NCI-H2227 treated with DMSO at 0.1 percent for 48 hours (cell line): ENCODE measurements around the gene PACS1.
"Not testable (repeated sequence)": the region's sequence is repeated elsewhere in the genome, so short reads cannot be mapped to it uniquely, and the experiment has no call there.

ENCODE experiments used
- DNase-seq: peaks from one replicate; lab custom pipeline; 2025; lab: John Stamatoyannopoulos, UW

Gene PACS1

DNA sequence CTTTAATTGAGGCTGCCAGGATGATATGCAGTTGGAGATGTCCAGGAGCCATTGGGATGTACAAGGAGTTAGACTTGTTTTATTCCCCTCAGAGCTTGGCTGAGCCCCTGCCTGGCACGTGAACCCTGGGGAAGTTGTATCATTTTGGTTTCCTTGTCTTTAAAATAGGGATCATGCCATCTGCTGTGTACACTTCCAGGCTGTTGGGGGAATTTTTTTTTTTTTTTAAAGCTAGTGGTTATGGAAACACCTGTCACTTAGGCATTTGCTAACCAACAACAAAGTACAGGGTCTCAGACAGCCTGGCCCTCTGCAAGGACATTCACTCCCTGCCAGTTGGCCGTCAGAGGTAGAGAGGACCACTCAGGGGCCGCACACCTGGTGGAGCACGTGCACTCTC lies 189.9 kb downstream of the PACS1 start:
- no peak for DNase-seq

DNA sequence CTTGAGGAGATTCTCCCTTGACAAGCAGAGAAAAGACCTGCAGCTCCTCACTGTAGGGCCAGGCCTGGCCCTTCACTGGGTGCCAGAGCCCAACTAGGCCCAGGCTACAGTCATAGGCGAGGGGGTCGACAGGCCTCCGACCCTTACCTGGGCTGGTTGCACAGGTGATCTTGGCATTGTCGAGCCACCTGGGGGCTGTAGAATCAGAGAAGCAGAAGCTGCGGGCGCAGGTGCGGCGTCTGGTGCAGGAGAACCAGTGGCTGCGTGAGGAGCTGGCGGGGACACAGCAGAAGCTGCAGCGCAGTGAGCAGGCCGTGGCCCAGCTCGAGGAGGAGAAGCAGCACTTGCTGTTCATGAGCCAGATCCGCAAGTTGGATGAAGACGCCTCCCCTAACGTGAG lies 191.5 kb downstream of the PACS1 start:
- no peak for DNase-seq

DNA sequence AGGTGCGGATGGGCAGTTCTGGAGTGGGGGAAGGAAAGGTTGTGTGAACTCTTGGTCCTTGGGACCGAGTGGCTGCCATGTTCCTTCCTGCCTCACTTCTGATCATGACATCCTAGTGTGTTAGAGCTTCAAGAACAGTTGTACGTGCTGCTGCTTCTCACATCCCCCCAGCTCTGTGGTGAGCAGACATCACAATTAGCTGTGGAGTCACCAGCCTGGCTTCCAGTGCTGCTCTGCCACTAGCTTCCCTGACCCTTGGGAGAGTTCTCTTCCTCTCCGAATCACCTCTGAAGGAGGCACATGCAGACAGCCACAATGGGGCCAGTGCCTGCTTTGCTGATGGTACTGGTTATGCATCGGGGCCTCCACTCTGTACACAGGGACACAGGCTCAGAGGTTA lies 192.1 kb downstream of the PACS1 start:
- DNase-seq = no peak

DNA sequence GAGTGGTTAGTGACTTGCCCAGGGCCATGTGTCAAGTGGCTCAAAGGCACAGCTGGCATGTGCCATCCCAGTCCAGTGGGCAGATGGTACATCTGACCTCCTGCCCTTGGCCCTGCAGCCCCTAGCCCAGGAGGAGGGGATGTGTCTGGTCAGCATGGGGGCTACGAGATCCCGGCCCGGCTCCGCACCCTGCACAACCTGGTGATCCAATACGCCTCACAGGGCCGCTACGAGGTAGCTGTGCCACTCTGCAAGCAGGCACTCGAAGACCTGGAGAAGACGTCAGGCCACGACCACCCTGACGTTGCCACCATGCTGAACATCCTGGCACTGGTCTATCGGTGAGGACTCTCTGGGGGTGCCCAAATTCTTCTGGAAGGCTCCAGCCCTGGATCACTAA lies 192.6 kb downstream of the PACS1 start:
- no peak for DNase-seq

DNA sequence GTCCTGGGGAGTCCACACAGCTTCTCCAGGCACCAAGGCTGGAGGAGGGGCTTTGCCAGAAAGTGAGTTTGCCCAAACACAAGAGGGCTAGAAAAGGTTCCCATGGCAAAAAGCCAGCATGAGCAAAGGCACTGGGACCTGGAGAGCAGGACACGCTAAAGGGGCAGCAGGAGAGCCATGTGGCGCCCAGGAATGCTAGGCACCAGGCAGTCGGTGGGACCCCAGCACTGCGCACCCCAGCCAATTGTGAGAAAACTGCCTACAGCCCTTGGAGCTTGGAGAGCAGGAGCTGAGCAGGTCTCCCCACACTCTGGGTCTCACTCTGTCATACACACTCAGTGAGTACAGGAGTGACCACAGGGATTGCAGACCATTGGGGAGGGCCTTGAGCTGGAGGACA lies 193.2 kb downstream of the PACS1 start:
- no peak for DNase-seq

DNA sequence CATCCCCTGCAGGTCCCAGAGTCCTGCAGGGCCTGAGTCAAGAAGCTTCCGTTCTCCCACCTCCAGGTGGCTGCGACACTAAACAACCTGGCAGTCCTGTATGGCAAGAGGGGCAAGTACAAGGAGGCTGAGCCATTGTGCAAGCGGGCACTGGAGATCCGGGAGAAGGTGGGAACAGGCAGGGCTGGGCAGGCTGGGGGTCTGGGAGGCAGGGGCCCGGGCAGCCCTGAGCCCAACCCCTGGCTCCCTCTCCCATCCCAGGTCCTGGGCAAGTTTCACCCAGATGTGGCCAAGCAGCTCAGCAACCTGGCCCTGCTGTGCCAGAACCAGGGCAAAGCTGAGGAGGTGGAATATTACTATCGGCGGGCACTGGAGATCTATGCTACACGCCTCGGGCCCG lies 193.7 kb downstream of the PACS1 start:
- no peak for DNase-seq

DNA sequence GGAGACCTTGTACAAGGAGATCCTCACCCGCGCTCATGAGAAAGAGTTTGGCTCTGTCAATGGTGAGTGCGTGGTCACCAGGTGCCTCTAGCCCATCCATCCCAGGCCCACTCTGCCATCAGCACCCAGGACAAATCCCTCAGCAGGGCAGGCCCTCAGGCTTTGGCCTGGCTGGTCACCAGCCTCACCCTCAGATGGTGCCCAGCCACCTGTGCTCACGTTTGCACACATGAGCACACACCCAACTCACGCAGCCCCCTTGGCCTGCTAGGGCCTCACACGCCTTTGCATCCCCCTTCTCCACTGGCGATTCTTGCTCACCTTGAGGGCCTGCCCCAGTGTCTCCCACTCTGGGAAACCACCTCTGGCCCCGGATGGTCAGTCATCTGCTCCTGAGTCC lies 194.3 kb downstream of the PACS1 start:
- no peak for DNase-seq

DNA sequence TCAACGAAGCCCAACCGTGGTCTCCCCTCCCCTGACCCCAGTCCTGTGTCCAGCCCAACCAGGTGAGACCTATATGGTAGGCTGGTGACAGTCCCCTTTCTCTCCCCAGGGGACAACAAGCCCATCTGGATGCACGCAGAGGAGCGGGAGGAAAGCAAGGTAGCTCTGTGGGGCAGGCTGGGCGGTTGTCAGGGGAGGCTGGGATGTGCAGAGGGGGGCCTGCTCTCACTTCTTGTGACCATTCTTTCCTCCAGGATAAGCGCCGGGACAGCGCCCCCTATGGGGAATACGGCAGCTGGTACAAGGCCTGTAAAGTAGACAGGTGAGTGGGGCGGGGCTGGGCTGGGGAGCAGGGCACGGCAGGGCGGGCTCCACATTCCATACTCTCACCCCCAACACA lies 194.8 kb downstream of the PACS1 start:
- DNase-seq = no peak

DNA sequence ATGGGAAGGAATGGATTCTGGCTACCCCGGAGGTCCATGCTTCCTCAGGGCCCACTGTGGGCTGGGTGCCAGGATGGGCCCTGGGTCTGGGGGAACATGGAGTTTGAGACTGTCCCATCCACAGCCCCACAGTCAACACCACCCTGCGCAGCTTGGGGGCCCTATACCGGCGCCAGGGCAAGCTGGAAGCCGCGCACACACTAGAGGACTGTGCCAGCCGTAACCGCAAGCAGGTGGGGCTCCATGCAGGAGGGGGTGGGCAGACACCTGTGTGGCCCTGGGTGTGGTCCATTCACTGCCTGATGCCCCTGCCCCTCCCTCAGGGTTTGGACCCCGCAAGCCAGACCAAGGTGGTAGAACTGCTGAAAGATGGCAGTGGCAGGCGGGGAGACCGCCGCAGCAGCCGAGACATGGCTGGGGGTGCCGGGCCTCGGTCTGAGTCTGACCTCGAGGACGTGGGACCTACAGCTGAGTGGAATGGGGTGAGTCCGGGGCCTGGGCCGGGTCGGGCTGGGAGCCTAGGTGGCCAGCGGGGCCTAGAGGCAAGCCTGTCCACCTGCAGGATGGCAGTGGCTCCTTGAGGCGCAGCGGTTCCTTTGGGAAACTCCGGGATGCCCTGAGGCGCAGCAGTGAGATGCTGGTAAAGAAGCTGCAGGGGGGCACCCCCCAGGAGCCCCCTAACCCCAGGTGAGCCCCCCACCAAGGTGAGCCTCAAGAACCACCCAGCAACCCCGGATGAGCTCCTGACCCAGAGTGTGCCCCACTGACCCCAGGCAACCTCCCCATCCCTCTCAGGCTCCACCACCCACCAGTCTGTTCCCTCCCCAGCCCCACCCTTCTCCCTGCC lies 195.7 kb downstream of the PACS1 start:
- no peak for DNase-seq

DNA sequence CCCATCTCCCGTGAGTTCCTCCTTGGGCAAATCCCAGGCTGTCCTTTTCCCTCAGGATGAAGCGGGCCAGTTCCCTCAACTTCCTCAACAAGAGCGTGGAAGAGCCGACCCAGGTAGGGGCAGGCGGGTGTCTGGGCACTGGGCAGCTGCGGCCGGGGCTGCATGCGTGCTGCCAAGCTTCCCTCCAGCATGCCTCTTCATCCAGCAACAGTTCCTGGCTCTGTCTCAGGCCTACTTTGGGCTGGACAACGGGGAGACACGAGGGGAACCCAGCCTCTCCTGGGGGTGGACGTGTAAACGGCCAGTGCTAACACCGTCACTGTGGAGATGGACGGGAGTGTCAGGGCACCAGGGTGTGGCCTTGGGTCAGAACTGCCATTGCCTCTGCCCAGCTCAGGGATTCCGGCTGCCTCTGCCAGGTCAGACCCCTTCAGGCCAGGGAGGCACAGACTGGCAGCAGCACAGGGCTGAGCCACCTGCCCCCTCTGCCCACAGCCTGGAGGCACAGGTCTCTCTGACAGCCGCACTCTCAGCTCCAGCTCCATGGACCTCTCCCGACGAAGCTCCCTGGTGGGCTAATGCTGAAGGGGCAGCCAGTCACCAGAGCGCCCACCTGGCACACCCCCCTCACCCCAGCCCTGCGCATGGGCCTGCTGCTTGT lies 196.4 kb downstream of the PACS1 start:
- no peak for DNase-seq

DNA sequence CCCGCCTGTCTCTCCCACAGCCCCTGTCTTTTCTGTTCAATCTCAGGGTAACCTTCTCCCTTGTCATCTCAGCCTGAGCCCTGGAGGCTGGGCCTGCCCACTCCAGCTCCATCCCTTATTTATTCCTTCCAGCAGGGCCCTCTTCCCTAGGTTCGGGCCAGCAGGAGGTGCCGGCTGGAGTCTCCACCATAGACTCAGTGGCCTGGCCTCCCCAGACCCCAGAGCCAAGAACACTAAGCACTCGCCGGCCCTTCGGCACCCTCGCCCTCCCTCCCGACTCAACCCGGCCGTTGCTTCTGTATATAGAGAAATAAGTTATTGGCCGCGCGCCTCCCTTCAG lies 196.9 kb downstream of the PACS1 start:
- no peak for DNase-seq

DNA sequence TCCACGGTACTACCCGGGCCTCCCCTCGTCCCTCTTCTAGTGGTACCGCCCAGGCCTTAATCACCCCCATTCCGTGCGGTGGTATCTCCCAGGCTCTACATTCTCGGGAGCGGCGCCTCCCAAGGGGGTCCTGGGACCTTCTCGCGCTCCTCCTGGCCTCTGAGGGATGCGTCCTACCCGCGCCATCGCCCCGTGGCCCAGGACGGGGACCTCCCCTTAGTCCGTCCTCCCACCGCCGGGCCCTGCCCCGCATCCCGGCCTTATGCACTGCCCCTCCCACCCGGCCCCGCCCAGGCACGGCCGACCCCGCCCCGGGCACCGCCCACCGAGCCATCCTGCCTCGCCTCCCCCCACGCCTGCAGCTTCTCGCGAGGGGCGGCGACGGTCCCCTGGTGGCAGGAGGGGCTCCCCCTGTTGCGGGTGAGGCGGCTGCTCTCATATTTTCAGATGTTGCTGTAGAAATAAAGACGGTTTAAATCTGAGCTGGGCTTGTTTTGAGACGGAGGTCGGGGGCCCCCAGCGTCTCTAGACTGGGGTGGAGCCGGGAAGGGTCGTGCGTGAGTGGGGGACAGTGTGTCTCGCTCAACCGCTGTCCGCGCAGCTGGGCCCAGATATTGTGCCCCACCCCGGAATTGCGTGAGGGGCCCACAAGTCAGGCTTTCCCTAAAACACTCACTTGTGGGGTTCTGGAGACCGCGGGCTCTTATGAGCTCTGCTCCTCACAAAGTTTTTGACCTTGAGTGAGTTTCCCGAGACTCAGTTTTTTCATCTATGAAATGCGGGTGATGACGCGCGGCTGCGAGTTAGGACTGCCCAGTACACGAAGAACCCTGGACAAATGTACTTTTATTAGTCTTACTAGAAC lies 197.5 kb downstream of the PACS1 start:
- DNase-seq = peak; percentile 91

DNA sequence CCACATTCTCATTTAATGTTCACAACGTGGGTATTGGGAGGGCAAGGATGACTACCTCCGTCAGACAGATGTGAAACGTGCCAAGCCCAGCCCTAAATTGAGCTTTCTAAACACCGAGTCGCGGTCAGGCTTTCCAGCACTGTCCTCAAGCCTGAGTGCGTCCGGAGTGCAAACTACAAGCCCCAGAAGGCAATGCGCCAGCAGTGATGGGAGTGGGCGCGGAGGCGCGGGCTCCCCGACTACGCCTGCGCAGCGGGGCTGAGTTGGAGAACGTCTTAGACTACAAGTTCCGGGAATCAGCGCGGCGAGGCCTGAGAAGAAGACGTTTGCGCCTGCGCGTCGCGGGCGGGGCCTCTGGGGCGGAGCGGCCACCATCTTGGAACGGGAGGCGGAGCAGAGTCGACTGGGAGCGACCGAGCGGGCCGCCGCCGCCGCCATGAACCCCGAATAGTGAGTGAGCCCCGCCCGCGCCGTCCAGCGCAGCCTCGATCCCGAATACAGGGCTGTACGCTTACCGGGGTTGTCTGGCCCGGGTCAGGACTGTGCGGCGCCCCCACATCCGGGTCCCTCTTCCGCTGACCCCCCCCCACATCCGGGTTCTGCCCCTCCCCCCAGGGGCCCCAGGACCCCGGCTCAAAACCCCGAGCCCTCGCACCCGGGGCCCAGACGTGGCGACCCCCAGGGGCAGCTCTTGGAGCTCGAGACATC lies 198.3 kb downstream of the PACS1 start, which contains the start of gene RAB1B:
Gene RAB1B, plus strand, starts transcription at position 396 of the 708 bp plus-strand sequence. Its CDS starts 41 bp downstream, at position 437.
- peak; percentile 98 for DNase-seq

DNA sequence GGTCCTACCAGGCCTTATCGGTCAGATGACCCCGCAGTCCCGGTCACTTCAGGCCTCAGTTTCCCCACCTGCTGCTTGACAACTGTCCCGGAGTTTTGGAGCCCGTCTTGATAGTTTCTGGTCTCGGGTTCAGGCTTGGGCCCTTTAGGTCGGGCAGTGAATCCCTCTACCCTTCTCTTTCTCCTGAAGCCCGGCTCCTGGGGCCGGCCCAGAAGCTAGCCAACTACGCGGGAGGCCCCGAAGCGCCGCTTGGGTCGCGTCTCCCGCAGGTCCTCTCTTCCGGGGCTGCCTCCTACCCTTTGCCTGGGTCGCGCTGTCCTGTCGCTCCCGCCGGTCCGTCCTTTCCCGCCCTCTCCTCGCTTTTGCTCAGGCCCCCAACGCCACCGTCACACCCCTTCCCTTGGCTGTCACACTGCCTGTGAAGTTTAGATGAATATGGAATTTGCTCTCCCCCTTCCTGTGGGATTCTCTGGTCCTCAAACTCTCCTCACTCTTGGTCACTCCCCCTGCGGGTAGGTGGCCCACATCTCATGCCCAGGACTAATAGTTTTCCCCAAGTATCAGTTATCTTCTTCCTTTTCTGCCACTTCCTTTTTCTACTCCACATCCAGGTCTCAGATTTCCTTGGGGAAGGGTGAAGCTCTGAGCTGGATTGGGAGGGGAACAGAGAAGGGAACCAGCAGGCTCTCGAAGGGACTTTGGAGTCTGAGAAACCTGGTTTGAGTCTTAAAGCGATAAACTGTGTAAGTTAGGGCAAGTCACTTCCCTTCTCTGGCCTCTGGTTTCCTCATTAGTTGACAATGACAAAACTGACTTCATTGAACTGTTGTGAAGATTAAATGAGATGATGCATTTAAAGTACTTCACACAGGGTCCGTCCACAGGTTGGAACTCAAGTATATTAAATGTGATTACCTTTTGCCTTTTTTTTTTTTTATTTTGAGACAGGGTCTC lies 199.2 kb downstream of the PACS1 start:
- no peak for DNase-seq

DNA sequence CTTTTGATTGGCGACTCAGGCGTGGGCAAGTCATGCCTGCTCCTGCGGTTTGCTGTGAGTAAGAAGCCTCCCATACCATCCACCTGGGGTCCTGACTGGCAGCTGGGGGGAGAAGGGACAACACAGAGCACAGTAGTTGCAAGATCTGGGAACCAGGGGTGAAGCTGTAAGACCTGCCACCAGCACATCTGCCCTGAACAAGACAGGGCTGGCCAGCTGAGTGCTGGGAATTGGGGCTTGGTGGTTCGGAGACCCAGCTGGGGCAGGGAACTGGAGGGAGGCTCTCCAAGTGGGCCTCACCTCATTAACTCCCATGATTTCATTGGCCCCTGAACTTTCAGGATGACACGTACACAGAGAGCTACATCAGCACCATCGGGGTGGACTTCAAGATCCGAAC lies 201.7 kb downstream of the PACS1 start:
- no peak for DNase-seq

DNA sequence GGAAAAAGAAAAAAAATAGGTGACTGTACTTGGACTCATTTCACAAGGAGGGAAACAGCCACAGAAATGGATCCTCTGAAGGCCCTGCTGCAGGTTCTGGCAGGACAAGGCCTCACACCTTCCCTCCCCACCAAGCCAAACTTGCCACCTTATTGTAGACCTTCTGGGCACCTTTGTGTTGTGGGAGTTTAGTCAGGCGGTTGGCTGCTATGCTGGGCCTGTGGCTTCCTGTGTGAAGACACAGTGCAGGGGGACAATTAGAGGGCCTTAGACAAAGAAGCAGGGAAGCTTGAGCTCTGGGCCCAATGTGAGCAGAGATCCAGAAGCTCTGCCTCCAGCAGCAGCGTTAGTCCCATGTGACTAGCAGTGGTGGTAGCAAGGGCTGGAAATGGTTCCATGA lies 202.5 kb downstream of the PACS1 start:
- no peak for DNase-seq

DNA sequence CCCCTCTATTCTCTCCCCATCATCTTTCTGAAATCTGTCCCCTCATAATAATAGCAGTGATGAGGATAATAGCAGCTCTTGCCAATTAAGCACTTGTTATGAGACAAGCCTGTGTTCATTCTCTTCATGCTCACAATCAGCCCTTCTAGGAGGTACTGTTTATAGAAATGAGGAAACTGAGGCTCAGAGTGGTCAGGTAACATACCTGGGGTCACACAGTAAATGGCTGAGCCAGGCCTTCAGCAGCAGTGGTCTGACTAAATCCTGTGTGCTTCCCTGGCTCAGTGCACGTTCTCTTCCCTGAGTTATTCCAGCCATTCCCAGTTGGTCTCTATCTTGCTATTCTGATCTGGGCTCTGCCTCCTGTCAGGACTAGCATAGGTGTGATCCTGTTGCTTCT lies 204.1 kb downstream of the PACS1 start:
- DNase-seq = no peak

DNA sequence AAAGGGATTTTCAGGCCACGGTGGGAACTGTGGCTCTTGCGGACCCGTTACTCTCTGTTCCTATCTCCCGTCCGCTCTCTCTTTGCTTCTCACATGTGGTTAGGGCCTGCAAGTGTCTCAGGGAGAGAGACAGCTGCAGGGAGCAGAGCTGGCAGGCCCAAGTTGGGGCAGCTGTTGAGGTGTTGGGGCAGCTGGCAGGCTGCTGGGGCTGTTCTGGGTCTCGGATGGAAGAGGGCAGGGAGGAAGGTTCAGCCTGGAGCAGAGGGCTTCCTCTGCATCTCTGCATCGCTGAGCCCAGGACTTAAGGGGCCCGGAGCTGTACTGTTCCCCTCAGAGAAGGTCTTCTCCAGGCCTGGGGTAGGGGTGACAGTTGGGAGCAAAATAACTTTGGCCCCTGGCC lies 205.3 kb downstream of the PACS1 start:
- DNase-seq = no peak

DNA sequence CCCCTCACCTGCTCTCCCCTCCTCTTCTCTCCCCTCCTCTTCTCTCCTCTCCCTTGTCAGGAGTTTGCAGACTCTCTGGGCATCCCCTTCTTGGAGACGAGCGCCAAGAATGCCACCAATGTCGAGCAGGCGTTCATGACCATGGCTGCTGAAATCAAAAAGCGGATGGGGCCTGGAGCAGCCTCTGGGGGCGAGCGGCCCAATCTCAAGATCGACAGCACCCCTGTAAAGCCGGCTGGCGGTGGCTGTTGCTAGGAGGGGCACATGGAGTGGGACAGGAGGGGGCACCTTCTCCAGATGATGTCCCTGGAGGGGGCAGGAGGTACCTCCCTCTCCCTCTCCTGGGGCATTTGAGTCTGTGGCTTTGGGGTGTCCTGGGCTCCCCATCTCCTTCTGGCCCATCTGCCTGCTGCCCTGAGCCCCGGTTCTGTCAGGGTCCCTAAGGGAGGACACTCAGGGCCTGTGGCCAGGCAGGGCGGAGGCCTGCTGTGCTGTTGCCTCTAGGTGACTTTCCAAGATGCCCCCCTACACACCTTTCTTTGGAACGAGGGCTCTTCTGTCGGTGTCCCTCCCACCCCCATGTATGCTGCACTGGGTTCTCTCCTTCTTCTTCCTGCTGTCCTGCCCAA lies 206.0 kb downstream of the PACS1 start:
- DNase-seq = no peak

DNA sequence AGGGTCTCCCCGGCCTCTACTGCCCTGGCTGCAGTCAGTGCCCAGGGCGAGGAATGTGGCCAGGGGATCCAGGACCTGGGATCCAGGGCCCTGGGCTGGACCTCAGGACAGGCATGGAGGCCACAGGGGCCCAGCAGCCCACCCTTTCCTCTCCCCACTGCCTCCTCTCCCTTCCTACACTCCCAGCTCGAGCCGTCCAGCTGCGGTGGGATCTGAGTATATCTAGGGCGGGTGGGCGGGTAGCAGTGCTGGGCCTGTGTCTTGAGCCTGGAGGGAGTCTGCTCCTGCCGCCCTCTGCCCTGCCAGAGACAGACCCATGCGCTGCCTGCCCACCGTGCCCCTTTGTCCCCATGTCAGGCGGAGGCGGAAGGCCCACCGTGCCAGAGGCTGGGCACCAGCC lies 206.5 kb downstream of the PACS1 start:
- not testable (repeated sequence) for DNase-seq
